HG02678 (cell line): ENCODE results near the gene ACAA1.

ENCODE experiments used
- ATAC-seq: cut with Tn5 transposase; IDR thresholded peaks from one replicate; pipeline ENCODE4 v1.9.1; 2021; ENCODE audit warnings: mild to moderate bottlenecking, moderate library complexity; ENCODE audit not compliant: unreplicated experiment

ACAA1 gene

GRCh38 chr3:38120693-38121450 lies 16.1 kb downstream of the ACAA1 start:
- no peak for ATAC-seq

GRCh38 chr3:38119821-38120692 lies 16.9 kb downstream of the ACAA1 start:
- ATAC-seq, result no peak

- no peak for ATAC-seq
Observed at GRCh38 chr3:38119248-38119544, 17.7 kb downstream of the ACAA1 start.

GRCh38 chr3:38118421-38119247 lies 18.3 kb downstream of the ACAA1 start:
- no peak for ATAC-seq

GRCh38 chr3:38117748-38118420 lies 19.0 kb downstream of the ACAA1 start:
- ATAC-seq, result peak; percentile 74

DNA sequence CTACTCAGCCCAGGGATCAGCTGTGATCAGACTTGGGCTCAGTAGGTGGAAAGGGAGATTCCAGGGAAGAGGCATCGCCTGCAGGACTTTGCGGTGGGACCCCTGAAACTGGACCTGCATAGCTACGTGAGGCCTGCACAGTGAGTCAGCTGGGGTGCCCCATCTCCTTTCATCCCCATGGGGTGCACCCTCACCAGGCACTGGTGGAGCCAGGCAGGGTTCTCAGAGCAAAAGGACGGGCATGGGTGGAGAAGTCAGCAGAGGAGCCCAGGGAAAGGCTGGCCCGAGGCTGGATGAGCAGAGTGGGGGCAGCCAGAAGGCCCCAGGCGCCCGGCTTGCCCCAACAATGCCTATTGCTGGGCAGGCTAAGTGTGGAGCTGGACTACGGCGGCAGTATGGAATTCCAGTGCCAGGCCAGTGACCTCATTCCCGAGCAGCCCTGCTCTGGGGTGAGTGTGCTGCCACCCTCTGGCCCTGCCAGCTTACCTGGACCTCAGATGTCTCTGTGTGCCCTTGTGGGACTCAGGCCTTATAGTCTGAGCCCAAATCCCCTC lies 19.7 kb downstream of the ACAA1 start:
- no peak for ATAC-seq

- ATAC-seq, result no peak
Observed at GRCh38 chr3:38116471-38117162, 20.3 kb downstream of the ACAA1 start.

- ATAC-seq, result no peak
Observed at GRCh38 chr3:38115645-38116427, 21.1 kb downstream of the ACAA1 start.

DNA sequence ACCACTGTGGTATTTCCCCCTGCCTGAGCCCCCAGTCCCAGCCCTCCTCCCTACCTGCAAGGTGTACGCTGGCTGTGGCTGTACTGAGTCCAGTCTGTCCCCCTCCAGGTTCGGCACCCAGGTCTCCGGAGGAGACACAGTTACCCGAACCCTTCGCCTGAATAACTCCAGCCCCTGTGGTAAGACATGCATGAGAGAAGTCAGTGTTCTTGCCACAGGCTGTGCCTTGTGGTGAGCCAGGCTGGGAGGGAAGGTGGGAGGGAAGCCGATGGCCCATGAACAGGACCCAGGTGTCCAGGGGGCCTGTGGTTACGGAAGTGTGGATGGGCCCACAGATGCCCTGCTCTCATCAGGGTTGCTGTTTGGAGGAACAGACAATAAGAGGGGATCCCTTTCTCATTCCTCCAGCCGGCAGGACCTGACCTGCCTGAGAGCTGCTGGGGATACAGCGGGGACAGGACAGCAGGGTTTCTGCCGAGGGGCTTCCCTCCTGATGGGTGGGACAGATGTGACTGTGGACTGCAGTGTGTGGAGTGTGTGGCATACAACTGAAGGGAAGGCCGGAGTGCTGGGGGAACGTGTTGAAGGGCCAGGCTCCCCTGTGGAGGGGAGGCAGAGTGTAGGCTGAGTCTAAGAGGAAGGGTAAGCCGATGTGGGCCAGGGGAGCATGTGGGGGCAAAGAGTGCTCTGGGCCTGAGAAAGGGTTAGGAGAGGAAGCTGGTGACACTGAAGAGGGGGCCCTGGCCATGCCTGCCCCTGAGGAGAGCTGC lies 21.9 kb downstream of the ACAA1 start:
- ATAC-seq, result no peak

- no peak for ATAC-seq
Observed at GRCh38 chr3:38114052-38114874, 22.7 kb downstream of the ACAA1 start.

- no peak for ATAC-seq
Observed at GRCh38 chr3:38112378-38112761, 24.6 kb downstream of the ACAA1 start.

- no peak for ATAC-seq
Observed at GRCh38 chr3:38111696-38112377, 25.1 kb downstream of the ACAA1 start.

- no peak for ATAC-seq
Observed at GRCh38 chr3:38111201-38111600, 25.7 kb downstream of the ACAA1 start.

DNA sequence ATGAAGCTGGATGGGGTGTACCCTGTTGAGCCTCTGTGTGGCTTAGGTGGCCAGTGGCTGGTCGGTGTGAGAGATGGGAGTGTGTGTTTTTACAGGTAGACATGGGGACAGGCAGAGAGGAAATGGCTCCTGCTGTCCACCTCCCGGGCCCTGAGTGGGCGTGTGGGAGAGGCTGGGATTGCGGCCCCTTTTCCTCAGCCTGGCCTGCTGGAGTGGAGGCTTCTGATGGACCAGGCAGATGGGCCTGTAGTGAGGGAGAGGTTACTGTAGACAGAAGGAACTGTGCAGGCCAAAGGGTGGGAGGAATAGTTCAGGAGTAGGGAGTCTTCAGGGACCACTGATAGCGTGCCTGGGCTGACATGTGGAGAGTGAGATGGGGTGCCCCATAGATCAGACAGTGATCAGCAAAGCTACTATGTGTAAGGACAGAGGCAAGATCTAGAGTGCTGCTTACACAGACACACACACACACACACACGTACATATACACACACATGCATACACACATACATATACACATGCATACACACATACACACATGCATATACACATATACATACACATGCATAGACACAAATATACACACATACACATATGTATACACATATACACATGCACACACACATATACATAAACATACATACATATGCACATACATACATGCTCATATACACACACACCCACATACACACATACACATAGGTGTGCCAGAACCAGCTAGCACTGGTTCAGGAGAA lies 26.4 kb downstream of the ACAA1 start:
- no peak for ATAC-seq

GRCh38 chr3:38109580-38110313 lies 27.2 kb downstream of the ACAA1 start:
- ATAC-seq, result no peak
